ENCODE data around the gene CSPG4.
A peak's percentile ranks its signal among the peaks of the same experiment; 100 is the strongest.
"Not testable (repeated sequence)": the region's sequence is repeated elsewhere in the genome, so short reads cannot be mapped to it uniquely, and the experiment has no call there.

CSPG4 gene

DNA sequence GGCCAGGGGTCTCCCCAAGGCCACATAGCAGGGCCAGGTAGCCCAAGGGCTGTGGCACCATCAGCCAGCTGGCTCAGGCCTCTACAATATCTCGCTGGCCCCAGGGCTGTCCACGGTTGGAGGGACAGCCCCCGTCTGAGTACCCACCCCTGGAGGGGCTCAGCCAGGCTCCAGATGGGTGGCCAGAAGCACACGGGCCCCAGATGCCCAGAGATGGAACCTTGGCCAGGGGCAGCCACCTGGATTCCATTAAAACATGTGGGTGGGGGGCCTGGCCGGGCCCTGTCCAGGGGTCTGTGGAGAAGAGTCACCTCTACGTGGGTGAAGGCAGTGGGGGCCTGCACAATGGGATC lies 8.4 kb downstream of the CSPG4 start:
- Histone ChIP-seq H3K36me3 (ENCODE audit: control insufficient read depth, insufficient read depth, low read length) (no peaks in the 10 kb centered on the region), H3K27me3 (ENCODE audit: control insufficient read depth, insufficient read depth, low read length) (no peaks in the 10 kb centered on the region), H3K4me1 (ENCODE audit: control insufficient read depth, insufficient read depth, low read length) (peaks cover 16% of the 10 kb centered on the region), H3K4me3 (ENCODE audit: low read length) (no peak overlapping the region), H3K9ac (ENCODE audit: low read length) (no peak overlapping the region), H3K9me3 (ENCODE audit: control insufficient read depth, low read length) (no peaks in the 10 kb centered on the region)

DNA sequence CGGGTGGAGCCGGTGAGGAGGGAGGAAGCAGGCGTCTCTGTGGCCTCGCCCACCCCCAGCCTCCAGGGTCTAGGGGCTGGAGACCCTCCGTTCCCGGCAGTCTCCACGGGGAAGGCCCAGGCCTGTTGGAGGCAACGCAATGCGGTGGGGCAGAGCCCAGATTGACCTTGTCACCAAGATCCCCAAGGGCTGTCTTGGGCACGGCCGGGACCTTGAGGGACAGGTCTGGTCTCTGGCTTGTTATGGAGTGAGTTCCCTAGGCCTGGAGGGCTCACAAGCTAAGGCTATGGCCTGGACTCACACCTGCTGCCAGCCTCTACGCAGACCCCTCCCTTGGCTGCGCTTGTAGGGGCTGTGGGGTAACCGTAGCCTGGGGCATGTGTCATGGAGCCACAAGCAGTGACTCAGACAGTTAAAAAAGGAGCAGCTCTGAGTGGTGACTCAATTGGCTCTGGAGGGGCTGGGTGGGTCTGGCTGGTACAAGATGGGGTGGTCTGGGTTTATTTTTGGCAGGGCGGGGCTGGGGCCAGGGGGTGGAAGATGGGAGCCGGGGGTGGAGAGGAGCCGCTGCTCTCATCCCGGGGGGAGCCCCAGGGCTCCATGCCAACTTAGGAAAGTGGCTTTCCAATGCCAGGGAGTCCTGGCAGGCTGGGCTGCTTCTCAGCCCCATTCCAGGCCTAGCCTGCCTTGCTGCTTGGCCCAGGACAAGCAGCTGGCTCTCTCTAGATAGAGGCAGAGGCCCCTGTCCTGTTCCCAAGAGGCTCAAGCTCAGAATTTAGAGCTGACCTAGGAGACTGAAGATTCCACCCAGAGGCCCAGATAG lies 9.0 kb downstream of the CSPG4 start:
- H3K4me3 ChIP-seq (ENCODE audit: low read length); H3K9ac ChIP-seq (ENCODE audit: low read length); H3K36me3 ChIP-seq (ENCODE audit: control insufficient read depth, insufficient read depth, low read length); H3K9me3 ChIP-seq (ENCODE audit: control insufficient read depth, low read length); H3K27me3 ChIP-seq (ENCODE audit: control insufficient read depth, insufficient read depth, low read length): not testable (repeated sequence)
- peaks cover 17% of the 10 kb centered on the region for H3K4me1 ChIP-seq (ENCODE audit: control insufficient read depth, insufficient read depth, low read length)

DNA sequence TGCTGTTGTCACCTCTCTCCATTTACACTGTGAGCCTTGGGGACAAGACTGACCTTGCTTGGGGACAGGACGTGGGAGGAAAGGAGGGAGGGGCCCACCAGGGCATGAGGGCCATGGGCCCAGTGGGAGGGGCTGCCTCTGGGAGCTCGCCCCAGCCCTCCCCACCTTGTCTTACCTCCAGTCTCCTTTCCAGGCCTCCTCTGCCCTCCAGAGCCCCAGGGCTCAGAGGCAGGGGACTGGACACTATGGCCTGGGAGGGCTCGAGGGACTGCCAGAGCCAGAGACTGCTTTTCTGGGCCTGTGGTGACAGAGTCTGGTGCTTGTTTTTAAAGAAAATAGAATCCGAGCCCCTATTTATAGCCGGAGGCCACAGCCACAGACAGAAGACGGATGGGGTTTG lies 10.2 kb downstream of the CSPG4 start:
- H3K27me3 ChIP-seq (ENCODE audit: control insufficient read depth, insufficient read depth, low read length): peaks cover 4% of the 10 kb centered on the region
- no peaks in the 10 kb centered on the region for H3K9me3 ChIP-seq (ENCODE audit: control insufficient read depth, low read length)
- no peak overlapping the region for H3K9ac ChIP-seq (ENCODE audit: low read length)
- no peaks in the 10 kb centered on the region for H3K36me3 ChIP-seq (ENCODE audit: control insufficient read depth, insufficient read depth, low read length)
- H3K4me3 ChIP-seq (ENCODE audit: low read length): no peak overlapping the region
- peaks cover 17% of the 10 kb centered on the region for H3K4me1 ChIP-seq (ENCODE audit: control insufficient read depth, insufficient read depth, low read length)

DNA sequence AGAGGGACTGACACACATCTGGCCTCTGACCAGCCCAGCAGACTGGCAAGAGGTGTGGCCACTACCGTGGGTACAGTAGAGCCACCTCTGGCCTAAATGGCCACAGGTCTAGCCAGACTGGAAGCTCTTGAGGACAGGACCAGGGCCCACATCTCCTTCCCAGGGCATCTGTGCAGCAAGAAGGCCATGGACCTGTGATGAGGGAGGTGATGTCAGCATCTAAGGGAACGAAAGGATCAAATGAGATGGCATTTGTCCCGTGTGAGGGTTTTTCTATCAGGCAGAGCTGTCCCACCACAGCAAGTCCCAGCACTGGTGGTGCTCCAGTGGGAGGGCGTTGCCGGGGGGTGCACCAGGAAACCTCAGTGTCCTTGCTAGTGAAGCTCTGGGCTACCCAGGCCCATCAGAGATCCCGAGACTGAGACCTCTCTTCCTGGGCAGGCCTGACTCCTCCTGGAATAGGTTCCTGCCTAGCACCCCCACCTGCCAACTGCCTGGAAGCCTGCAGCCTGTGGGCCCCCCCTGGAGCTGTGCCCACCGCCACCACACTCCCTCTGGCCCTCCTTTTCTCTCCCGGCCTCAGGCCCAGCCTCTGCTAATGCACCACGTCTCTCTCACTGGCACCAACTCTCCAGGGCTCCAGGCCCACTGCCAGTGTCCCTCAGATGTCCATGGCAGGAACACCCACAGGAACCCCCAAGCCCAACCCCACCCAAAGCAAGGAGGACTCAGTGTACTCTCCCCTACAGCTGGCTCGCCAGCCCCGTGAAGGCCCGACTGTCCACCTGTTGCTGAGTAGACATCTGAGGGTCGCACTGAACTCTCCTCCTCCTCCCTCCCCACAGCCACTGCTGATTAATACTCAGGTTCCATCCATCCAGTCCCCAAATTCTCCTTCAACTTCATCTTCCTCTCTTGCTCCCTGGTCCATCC lies 11.3 kb downstream of the CSPG4 start:
- not testable (repeated sequence) for H3K9me3 ChIP-seq (ENCODE audit: control insufficient read depth, low read length); H3K27me3 ChIP-seq (ENCODE audit: control insufficient read depth, insufficient read depth, low read length); H3K4me3 ChIP-seq (ENCODE audit: low read length); H3K9ac ChIP-seq (ENCODE audit: low read length); H3K36me3 ChIP-seq (ENCODE audit: control insufficient read depth, insufficient read depth, low read length)
- H3K4me1 ChIP-seq (ENCODE audit: control insufficient read depth, insufficient read depth, low read length): peaks cover 22% of the 10 kb centered on the region

DNA sequence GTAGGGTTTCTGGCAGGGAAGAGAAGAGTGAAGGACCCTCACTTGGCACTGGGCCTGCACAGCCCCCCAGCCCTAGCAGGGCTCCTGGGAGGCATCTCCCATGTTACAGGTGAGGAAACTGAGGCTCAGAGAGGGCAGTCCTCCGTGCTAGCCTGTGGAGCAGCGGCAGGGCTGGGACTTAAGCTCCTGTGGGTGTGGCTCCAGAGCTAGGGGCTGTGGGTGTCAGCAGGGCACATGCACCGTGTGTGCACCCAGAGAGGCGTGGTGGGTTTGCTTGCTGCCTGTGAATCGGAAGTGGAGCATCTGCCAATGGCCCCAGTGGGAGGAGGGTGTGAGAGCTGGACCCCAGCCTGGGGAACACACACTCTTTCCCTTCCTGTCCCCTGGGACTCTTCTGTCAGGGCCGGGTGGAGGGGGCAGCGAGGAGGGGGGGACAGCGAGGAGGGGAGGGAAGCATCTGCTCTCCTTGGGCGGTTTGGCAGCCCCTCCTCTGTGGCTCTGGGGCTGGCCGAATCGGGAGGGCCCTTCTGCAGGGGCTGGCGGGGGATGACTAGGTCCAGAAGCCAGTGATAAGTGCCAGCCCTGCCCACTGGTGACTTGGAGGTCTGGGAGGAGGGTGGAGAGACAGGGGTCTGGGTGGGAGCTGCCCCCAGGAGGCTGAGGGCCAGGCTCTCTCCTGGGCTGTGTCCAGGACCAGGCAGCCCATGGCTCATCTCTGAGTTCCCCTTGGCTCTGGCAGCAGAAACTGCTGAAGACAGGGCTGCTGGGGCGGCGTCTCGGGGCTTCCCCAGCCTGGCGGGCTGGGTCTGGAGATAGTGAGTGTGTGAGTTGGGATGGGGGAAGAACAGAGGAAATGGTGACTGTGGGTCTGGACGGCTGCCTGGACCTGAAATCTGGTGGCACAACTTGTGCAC lies 12.4 kb downstream of the CSPG4 start:
- peaks cover 31% of the 10 kb centered on the region for H3K4me1 ChIP-seq (ENCODE audit: control insufficient read depth, insufficient read depth, low read length)

DNA sequence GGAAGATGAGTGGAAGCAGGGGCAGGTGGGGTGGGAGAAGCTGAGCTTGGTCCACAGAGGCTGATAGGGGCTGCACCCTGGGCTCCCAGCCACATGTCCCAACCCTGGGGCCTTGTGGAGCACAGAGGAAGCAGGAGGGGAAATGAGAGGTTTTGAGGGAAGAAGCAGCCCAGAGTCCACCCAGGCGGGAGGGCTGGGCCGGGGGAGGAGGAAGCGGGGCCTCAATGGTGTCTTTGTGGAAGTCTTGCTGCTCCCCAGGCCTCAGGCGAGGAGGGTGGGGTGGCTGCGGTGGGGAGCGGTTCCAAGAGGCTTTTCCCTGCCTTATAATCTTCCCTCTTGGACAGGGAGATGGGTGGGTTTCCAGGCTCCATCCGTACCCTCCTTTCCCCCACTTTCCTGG lies 13.1 kb downstream of the CSPG4 start:
- H3K27me3 ChIP-seq (ENCODE audit: control insufficient read depth, insufficient read depth, low read length); H3K4me3 ChIP-seq (ENCODE audit: low read length); H3K36me3 ChIP-seq (ENCODE audit: control insufficient read depth, insufficient read depth, low read length); H3K9ac ChIP-seq (ENCODE audit: low read length); H3K9me3 ChIP-seq (ENCODE audit: control insufficient read depth, low read length): not testable (repeated sequence)
- peaks cover 38% of the 10 kb centered on the region for H3K4me1 ChIP-seq (ENCODE audit: control insufficient read depth, insufficient read depth, low read length)

More for the DNA sequence above, 12.4 kb downstream of the CSPG4 start:
- H3K27me3 ChIP-seq (ENCODE audit: control insufficient read depth, insufficient read depth, low read length); H3K36me3 ChIP-seq (ENCODE audit: control insufficient read depth, insufficient read depth, low read length); H3K4me3 ChIP-seq (ENCODE audit: low read length); H3K9me3 ChIP-seq (ENCODE audit: control insufficient read depth, low read length); H3K9ac ChIP-seq (ENCODE audit: low read length): not testable (repeated sequence)

DNA sequence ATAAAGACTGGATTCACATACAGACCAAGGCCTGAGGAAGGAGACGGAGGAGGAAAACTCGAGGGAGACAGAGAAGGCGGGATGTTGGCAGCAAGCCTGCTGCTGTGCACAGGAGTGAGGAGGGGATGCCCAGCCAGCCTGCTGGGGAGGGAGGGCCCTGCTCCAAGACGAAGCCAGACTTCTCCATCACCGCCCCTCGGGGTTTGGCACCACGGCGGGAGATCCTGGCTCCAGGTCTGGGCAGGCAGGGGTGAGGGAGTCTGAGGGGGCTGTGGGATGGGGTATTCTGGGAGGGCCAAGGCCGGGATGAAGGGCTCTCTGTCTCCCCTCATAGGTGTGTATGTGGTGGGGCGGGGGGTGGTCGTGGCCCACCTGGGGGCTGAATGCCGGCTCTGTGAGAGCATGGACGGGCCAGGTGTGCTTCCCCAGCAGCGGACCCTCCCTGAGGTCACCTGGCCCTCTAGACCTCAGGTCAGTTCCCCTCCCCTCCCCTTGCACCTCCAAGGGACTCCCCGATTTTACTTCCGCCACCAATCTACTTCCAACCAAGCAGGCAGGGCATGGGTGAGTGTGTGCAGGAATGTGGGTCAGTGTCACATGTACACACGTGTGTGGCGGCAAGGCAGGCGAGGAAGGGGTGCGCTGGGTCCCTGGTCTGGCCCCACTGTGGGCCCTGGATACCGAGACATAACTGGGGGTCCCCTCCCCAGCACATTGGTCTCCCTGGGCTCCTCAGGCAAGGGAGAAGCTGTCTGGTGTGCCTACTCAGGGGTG lies 14.5 kb downstream of the CSPG4 start:
- H3K4me3 ChIP-seq (ENCODE audit: low read length); H3K27me3 ChIP-seq (ENCODE audit: control insufficient read depth, insufficient read depth, low read length); H3K36me3 ChIP-seq (ENCODE audit: control insufficient read depth, insufficient read depth, low read length); H3K9me3 ChIP-seq (ENCODE audit: control insufficient read depth, low read length): not testable (repeated sequence)
- peaks cover 51% of the 10 kb centered on the region for H3K4me1 ChIP-seq (ENCODE audit: control insufficient read depth, insufficient read depth, low read length)
- H3K9ac ChIP-seq (ENCODE audit: low read length): peak overlapping the region; percentile 34

DNA sequence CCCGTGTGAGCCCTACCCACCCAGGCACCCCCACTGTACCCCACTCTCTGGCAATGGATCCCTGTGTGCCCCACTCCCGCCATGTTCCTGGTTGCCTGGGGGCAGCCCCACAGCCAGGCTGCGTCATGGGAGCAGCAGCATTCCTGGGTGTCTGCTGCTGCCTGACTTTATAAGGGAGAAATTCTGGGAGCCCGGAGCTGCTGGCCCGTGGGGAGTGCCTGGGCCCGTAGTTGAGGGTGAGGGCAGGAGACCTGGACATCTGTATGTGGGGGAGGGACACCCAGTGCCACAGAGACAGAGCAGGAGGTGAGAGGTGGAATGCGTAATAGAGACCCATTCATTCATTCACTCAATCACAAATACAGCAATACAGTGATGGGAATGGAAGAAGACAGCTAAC lies 15.1 kb downstream of the CSPG4 start:
- H3K4me1 ChIP-seq (ENCODE audit: control insufficient read depth, insufficient read depth, low read length): peaks cover 52% of the 10 kb centered on the region
- no peak overlapping the region for H3K4me3 ChIP-seq (ENCODE audit: low read length)
- H3K36me3 ChIP-seq (ENCODE audit: control insufficient read depth, insufficient read depth, low read length): no peaks in the 10 kb centered on the region
- no peaks in the 10 kb centered on the region for H3K9me3 ChIP-seq (ENCODE audit: control insufficient read depth, low read length)
- peaks cover 8% of the 10 kb centered on the region for H3K27me3 ChIP-seq (ENCODE audit: control insufficient read depth, insufficient read depth, low read length)
- peak overlapping the region; percentile 34 for H3K9ac ChIP-seq (ENCODE audit: low read length)

DNA sequence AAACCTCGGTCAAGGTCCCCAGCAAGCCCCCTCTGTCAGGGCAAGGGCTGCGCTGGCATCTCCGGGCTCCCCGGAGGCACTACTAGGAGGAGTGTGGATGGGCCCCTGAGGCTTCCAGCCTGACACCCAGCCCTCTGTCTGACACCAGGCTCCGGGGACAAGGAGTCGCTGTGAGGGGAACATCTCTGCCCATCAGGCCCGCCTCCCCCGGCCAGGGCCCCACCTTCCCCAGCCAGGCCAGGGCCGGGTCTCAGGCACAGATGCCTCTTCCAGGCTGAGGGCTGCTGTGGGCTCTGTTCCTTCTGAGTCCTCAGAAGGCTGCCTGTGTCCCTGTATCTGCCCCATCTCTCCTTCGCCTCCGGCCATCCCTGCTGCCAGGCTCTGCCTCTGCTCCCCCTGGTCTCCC lies 15.8 kb downstream of the CSPG4 start:
- H3K27me3 ChIP-seq (ENCODE audit: control insufficient read depth, insufficient read depth, low read length): peaks cover 8% of the 10 kb centered on the region
- no peak overlapping the region for H3K9ac ChIP-seq (ENCODE audit: low read length)
- no peaks in the 10 kb centered on the region for H3K36me3 ChIP-seq (ENCODE audit: control insufficient read depth, insufficient read depth, low read length)
- peaks cover 52% of the 10 kb centered on the region for H3K4me1 ChIP-seq (ENCODE audit: control insufficient read depth, insufficient read depth, low read length)
- H3K9me3 ChIP-seq (ENCODE audit: control insufficient read depth, low read length): no peaks in the 10 kb centered on the region
- no peak overlapping the region for H3K4me3 ChIP-seq (ENCODE audit: low read length)

DNA sequence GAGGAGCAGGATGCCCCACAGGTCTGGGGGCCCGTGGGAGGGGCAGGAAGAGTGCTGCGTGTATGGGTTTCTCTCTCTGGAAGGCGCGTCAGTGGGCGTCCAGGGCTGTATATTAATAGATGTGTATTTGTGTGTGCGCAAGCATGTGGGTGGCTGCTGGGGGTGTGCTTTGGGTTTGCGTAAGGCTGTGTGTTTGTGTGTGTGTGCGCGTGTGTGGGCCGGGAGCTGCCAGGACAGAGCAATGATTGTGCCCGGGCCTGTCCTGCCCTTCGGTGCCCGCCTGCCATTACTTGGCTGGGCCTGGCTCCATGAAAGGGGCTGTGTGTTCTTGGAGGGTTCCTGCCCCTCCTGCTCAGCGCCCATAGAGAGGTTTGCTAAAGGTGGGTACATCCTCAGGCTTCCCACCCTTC lies 16.3 kb downstream of the CSPG4 start:
- no peak overlapping the region for H3K4me3 ChIP-seq (ENCODE audit: low read length)
- H3K36me3 ChIP-seq (ENCODE audit: control insufficient read depth, insufficient read depth, low read length): no peaks in the 10 kb centered on the region
- H3K27me3 ChIP-seq (ENCODE audit: control insufficient read depth, insufficient read depth, low read length): peaks cover 8% of the 10 kb centered on the region
- H3K9ac ChIP-seq (ENCODE audit: low read length): no peak overlapping the region
- H3K9me3 ChIP-seq (ENCODE audit: control insufficient read depth, low read length): no peaks in the 10 kb centered on the region
- peaks cover 52% of the 10 kb centered on the region for H3K4me1 ChIP-seq (ENCODE audit: control insufficient read depth, insufficient read depth, low read length)

DNA sequence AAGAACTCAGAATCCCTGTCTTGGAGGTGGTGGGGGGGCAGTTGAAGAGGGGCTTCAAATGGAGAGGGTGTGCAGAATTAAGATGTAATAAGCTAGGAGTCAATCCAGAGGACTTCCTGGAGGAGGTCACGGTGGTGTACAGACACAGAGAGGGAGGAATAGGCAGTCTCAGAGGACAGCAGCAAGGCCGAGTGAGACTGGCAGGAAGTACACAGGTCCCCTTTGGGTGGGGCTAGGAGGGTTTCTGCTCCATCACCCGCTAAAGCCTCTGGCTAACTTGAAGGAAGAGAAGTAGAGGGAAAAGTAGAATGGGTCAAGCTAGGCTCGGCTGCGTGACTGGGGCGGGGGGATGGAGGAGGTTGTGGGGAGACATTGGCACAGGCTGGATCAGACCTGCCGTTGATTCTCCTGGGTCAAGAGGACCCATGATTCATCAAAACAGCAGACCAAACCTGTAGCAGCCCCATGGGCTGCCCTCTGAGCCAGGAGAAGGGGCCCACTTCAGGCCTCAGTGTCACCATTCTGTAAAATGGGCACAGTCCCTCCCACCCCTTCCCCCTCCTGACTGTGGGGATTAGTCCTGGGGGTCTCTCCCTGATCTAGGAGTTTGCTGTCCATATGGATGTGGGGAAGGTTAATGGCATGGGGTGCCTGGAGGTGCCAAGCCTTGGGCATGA lies 16.9 kb downstream of the CSPG4 start:
- peaks cover 48% of the 10 kb centered on the region for H3K4me1 ChIP-seq (ENCODE audit: control insufficient read depth, insufficient read depth, low read length)
- H3K9ac ChIP-seq (ENCODE audit: low read length): peak overlapping the region; percentile 15
- H3K27me3 ChIP-seq (ENCODE audit: control insufficient read depth, insufficient read depth, low read length): peaks cover 8% of the 10 kb centered on the region
- H3K9me3 ChIP-seq (ENCODE audit: control insufficient read depth, low read length): no peaks in the 10 kb centered on the region
- no peaks in the 10 kb centered on the region for H3K36me3 ChIP-seq (ENCODE audit: control insufficient read depth, insufficient read depth, low read length)
- no peak overlapping the region for H3K4me3 ChIP-seq (ENCODE audit: low read length)

Measured in mucosa of stomach (tissue), 1 donor.